Measurements from ENCODE around the gene NUP107. TPM values are rescaled to one million over a fixed set of nuclear protein-coding genes. Genes with fewer than 3 reads are reported as not detected.

NUP107 gene
- total RNA-seq, 2 donors from 2014 or later = 31.3 to 56.6 TPM

DNA sequence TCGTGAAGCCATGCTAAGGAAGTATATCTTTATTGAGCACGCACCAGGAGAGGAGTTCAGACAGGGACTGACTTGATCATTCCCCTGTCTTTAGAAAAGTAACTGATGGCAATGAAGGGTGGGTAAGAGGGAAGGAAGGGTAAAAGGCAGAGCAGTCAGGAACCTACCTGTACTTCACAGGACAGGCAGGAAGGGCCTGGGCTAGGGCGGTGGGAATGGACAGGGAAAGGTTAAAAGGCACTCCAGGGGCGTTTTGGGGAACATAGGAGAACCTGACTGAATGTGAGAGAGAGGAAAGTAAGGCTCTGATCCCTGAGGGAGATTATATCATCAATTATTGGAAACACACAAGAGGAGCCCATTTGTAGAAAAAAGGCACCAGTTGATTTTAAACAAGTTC lies 63.1 kb downstream of the NUP107 start:
- H3K4me3 ChIP-seq = no peak overlapping the region
- peaks cover 6% of the 10 kb centered on the region for H3K4me1 ChIP-seq
- H3K27ac ChIP-seq = no peak overlapping the region
- H3K9me3 ChIP-seq = no peaks in the 10 kb centered on the region
- H3K27me3 ChIP-seq = no peaks in the 10 kb centered on the region
- TF ChIP-seq, protein P1, sequence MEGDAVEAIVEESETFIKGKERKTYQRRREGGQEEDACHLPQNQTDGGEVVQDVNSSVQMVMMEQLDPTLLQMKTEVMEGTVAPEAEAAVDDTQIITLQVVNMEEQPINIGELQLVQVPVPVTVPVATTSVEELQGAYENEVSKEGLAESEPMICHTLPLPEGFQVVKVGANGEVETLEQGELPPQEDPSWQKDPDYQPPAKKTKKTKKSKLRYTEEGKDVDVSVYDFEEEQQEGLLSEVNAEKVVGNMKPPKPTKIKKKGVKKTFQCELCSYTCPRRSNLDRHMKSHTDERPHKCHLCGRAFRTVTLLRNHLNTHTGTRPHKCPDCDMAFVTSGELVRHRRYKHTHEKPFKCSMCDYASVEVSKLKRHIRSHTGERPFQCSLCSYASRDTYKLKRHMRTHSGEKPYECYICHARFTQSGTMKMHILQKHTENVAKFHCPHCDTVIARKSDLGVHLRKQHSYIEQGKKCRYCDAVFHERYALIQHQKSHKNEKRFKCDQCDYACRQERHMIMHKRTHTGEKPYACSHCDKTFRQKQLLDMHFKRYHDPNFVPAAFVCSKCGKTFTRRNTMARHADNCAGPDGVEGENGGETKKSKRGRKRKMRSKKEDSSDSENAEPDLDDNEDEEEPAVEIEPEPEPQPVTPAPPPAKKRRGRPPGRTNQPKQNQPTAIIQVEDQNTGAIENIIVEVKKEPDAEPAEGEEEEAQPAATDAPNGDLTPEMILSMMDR (IDR thresholded peaks at IDR 0.05) = no peak
- no peaks in the 10 kb centered on the region for H3K36me3 ChIP-seq
- intact Hi-C loops (cut with DNase I) = loop anchor here (10.0 kb wide), 1 partner anchor 55 kb away; the partner anchor contains the start of gene MDM2
- no peak for DNase-seq
- H3K9ac ChIP-seq (ENCODE audit: low read depth in 2 of 2, low read length in 2 of 2) = no peak overlapping the region

GRCh38 chr12:68750506-68750905 lies 63.7 kb downstream of the NUP107 start:
- Histone ChIP-seq H3K36me3 (no peaks in the 10 kb centered on the region), H3K27me3 (no peaks in the 10 kb centered on the region), H3K9ac (ENCODE audit: low read depth in 2 of 2, low read length in 2 of 2) (no peak overlapping the region), H3K4me1 (peaks cover 6% of the 10 kb centered on the region), H3K27ac (no peak overlapping the region), H3K9me3 (no peaks in the 10 kb centered on the region), H3K4me3 (no peak overlapping the region)
- intact Hi-C loops (cut with DNase I) = no loop called here
- TF ChIP-seq, protein P1 (IDR thresholded peaks at IDR 0.05) = no peak
- no peak for DNase-seq

DNA sequence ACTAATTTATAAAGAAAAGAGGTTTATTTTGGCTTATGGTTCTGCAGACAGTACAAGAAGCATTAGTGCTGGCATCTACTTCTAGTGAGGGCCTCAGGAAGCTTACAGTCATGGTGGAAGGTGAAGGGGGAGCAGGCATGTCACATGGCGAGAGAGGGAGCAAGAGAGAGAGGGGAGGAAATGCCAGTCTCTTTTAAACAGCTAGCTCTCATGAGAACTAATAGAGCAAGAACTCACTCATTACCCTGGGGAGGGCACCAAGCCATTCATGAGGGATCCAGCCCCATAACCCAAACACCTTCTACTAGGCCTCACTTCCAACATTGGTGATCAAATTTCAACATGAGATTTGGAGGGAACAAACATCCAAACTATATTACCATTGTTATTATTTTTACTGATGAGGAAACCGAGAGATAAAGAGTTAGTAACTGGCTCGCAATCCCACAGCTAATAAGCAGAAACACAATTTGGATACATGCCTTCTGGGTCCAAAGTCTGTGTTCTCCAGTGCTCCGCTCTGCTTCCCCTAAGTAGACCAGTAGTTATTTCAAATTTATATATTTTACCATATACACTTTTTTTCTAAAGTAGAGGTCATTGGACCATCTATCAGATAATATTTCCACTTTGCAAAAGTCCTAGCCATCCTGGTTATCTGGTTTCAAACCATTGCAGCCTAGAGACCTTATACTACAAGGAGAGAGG lies 68.9 kb downstream of the NUP107 start:
- H3K27ac ChIP-seq = no peak overlapping the region
- no peaks in the 10 kb centered on the region for H3K9me3 ChIP-seq
- no peak overlapping the region for H3K9ac ChIP-seq (ENCODE audit: low read depth in 2 of 2, low read length in 2 of 2)
- DNase-seq = no peak
- no peaks in the 10 kb centered on the region for H3K4me1 ChIP-seq
- no peaks in the 10 kb centered on the region for H3K27me3 ChIP-seq
- no peak overlapping the region for H3K4me3 ChIP-seq
- TF ChIP-seq, protein P1 (IDR thresholded peaks at IDR 0.05) = no peak
- no peaks in the 10 kb centered on the region for H3K36me3 ChIP-seq
- intact Hi-C loops (cut with DNase I) = no loop called here

GRCh38 chr12:68759852-68760251 lies 73.1 kb downstream of the NUP107 start:
- no peak overlapping the region for H3K27ac ChIP-seq
- no peak overlapping the region for H3K9ac ChIP-seq (ENCODE audit: low read depth in 2 of 2, low read length in 2 of 2)
- H3K4me3 ChIP-seq = no peak overlapping the region
- TF ChIP-seq, protein P1 (IDR thresholded peaks at IDR 0.05) = no peak
- intact Hi-C loops (cut with DNase I) = no loop called here
- H3K4me1 ChIP-seq = no peaks in the 10 kb centered on the region
- H3K36me3 ChIP-seq = no peaks in the 10 kb centered on the region
- H3K27me3 ChIP-seq = no peaks in the 10 kb centered on the region
- H3K9me3 ChIP-seq = no peaks in the 10 kb centered on the region
- DNase-seq = no peak

DNA sequence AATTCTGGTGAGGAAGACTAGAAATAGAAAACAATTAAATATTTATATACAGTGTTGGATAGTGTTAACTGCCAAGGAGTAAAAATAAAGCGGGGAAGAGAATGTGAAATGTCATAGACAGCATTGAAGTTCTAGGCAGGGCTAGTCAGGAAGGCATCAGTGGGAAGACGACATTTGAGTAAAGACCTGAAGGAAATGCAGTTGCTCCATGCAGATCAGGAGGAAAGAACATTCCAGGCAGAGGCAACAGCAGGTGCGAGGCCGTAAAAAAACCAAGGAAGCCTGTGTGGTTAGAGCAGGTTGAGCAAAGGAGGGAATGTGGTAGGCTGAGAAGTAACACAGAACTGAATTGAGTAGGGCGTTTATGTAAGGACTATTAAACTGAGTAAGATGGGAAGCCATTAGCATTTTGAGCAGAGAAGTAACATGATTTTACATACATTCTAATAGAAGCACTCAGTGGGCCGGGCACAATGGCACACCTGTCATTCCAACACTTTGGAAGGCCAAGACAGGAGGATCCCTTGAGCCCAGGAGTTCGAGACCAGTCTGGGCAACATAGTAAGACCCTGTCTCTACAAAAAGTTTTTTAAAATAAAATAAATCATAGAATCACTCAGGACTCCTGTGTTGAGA lies 74.1 kb downstream of the NUP107 start:
- Histone ChIP-seq H3K36me3 (no peaks in the 10 kb centered on the region), H3K27ac (no peak overlapping the region), H3K27me3 (no peaks in the 10 kb centered on the region), H3K9ac (ENCODE audit: low read depth in 2 of 2, low read length in 2 of 2) (no peak overlapping the region), H3K4me3 (no peak overlapping the region), H3K9me3 (no peaks in the 10 kb centered on the region), H3K4me1 (no peaks in the 10 kb centered on the region)
- no peak for DNase-seq
- TF ChIP-seq, protein P1 (IDR thresholded peaks at IDR 0.05) = no peak
- intact Hi-C loops (cut with DNase I) = no loop called here

All from colonic mucosa (tissue), 4 donors.